ENCODE measurements around the gene CEP20. TPM values are rescaled to one million over a fixed set of nuclear protein-coding genes. Genes with fewer than 3 reads are reported as not detected.
"Not testable (repeated sequence)": the region's sequence is repeated elsewhere in the genome, so short reads cannot be mapped to it uniquely, and the experiment has no call there.

CEP20 gene
- total RNA-seq, 4 donors from 2014 or later: 9.4 to 21.7 (median 20.8) TPM

- peak; percentile 16 for DNase-seq
- 26 to 54% methylated on average over 2 to 15 of the region's 15 CpGs for WGBS, 2 donors (ENCODE audit: low coverage in 1 of 2)
- H3K27me3 ChIP-seq: peaks cover 40% of the 10 kb centered on the region
- no peaks in the 10 kb centered on the region for H3K36me3 ChIP-seq
- peak overlapping the region; percentile 76 to 92 (median 83) for H3K27ac ChIP-seq
- TF ChIP-seq EP300 (IDR thresholded peaks at IDR 0.05; ENCODE audit: low read depth): no peak
- no peak for TF ChIP-seq CTCF (IDR thresholded peaks at IDR 0.05)
- peak; percentile 16 for TF ChIP-seq POLR2A (IDR thresholded peaks at IDR 0.05)
- TF ChIP-seq POLR2AphosphoS5 (IDR thresholded peaks at IDR 0.05): peak in 1 of 3 donors; percentile 55
- no peaks in the 10 kb centered on the region for H3K9me3 ChIP-seq
- H3K4me1 ChIP-seq: peaks cover 0 to 21% (median 2%) of the 10 kb centered on the region in 4 donors
- intact Hi-C loops (cut with DNase I; ENCODE audit: low total_unique reads): loop anchor here (10.0 kb wide), 2 partner anchors 100 to 270 kb away; no protein-coding TSS in a partner anchor
- in situ Hi-C loops (cut with MboI; ENCODE audit: low pct_ligation_motif_present in 1 of 4, low pct_unique_long_range_greater_than_20kb in 1 of 4, low sequenced_read_pairs in 3 of 4): loop anchor here in 2 of 4 donors (25.0 kb wide), 2 partner anchors 257 to 282 kb away; no protein-coding TSS in a partner anchor
- H3K4me3 ChIP-seq: peak overlapping the region; percentile 6 to 50 (median 34)
Observed at GRCh38 chr16:15854906-15855703, 33.3 kb downstream of the CEP20 start.

- DNase-seq: no peak
- intact Hi-C loops (cut with DNase I; ENCODE audit: low total_unique reads): loop anchor here (10.0 kb wide), 2 partner anchors 101 to 271 kb away; no protein-coding TSS in a partner anchor
- H3K27ac ChIP-seq: peak overlapping the region; percentile 76 to 92 (median 83)
- H3K4me3 ChIP-seq: peak overlapping the region; percentile 24 to 50 (median 34)
- H3K36me3 ChIP-seq: no peaks in the 10 kb centered on the region
- WGBS, 2 donors (ENCODE audit: low coverage in 1 of 2): 28 to 49% methylated on average over 3 of the region's 3 CpGs
- peaks cover 40% of the 10 kb centered on the region for H3K27me3 ChIP-seq
- peaks cover 0 to 21% (median 0%) of the 10 kb centered on the region in 4 donors for H3K4me1 ChIP-seq
- H3K9me3 ChIP-seq: no peaks in the 10 kb centered on the region
- TF ChIP-seq POLR2A (IDR thresholded peaks at IDR 0.05) (no peak), POLR2AphosphoS5 (IDR thresholded peaks at IDR 0.05) (peak in 1 of 3 donors; percentile 57)
- in situ Hi-C loops (cut with MboI; ENCODE audit: low pct_ligation_motif_present in 1 of 4, low pct_unique_long_range_greater_than_20kb in 1 of 4, low sequenced_read_pairs in 3 of 4): loop anchor here in 2 of 4 donors (25.0 kb wide), 2 partner anchors 258 to 283 kb away; no protein-coding TSS in a partner anchor
Observed at GRCh38 chr16:15854061-15854460, 34.3 kb downstream of the CEP20 start.

- in situ Hi-C loops (cut with MboI; ENCODE audit: low pct_ligation_motif_present in 1 of 4, low pct_unique_long_range_greater_than_20kb in 1 of 4, low sequenced_read_pairs in 3 of 4): loop anchor here in 2 of 4 donors (25.0 kb wide), 2 partner anchors 259 to 284 kb away; no protein-coding TSS in a partner anchor
- H3K36me3 ChIP-seq: no peaks in the 10 kb centered on the region
- peaks cover 0 to 15% (median 0%) of the 10 kb centered on the region in 4 donors for H3K4me1 ChIP-seq
- H3K9me3 ChIP-seq: no peaks in the 10 kb centered on the region
- intact Hi-C loops (cut with DNase I; ENCODE audit: low total_unique reads): loop anchor here (10.0 kb wide), 2 partner anchors 102 to 272 kb away; no protein-coding TSS in a partner anchor
- no peak for DNase-seq
- no peak for TF ChIP-seq EP300 (IDR thresholded peaks at IDR 0.05; ENCODE audit: low read depth)
- TF ChIP-seq POLR2AphosphoS5 (IDR thresholded peaks at IDR 0.05): no peak
- WGBS, 2 donors (ENCODE audit: low coverage in 1 of 2): 78 to 86% methylated on average over 3 to 4 of the region's 4 CpGs
- H3K27me3 ChIP-seq: peaks cover 35% of the 10 kb centered on the region
- peak overlapping the region; percentile 24 to 50 (median 34) for H3K4me3 ChIP-seq
- peak overlapping the region; percentile 76 to 92 (median 83) for H3K27ac ChIP-seq
Observed at GRCh38 chr16:15853021-15853420, 35.4 kb downstream of the CEP20 start.

- H3K9me3 ChIP-seq, H3K4me1 ChIP-seq, DNase-seq, H3K36me3 ChIP-seq: not testable (repeated sequence)
- in situ Hi-C loops (cut with MboI; ENCODE audit: low pct_ligation_motif_present in 1 of 4, low pct_unique_long_range_greater_than_20kb in 1 of 4, low sequenced_read_pairs in 3 of 4): loop anchor here in 2 of 4 donors (25.0 kb wide), 2 partner anchors 262 to 287 kb away; no protein-coding TSS in a partner anchor
- peaks cover 10% of the 10 kb centered on the region for H3K27me3 ChIP-seq
- H3K4me3 ChIP-seq: peak overlapping the region in 3 of 4 donors; percentile 3 to 50 (median 37)
- H3K27ac ChIP-seq: peak overlapping the region; percentile 18 to 92 (median 83)
- intact Hi-C loops (cut with DNase I; ENCODE audit: low total_unique reads): loop anchor here (10.0 kb wide), 2 partner anchors 104 to 274 kb away; no protein-coding TSS in a partner anchor
- WGBS, 2 donors (ENCODE audit: low coverage in 1 of 2): 79% methylated on average over 6 of the region's 6 CpGs; no CpG with 5 or more reads in 1 of the 2 donors
Observed at GRCh38 chr16:15850555-15850954, 37.8 kb downstream of the CEP20 start.

- no peaks in the 10 kb centered on the region for H3K36me3 ChIP-seq
- 66 to 67% methylated on average over 4 to 12 of the region's 12 CpGs for WGBS, 2 donors (ENCODE audit: low coverage in 1 of 2)
- H3K27ac ChIP-seq: peak overlapping the region; percentile 55 to 92 (median 83)
- no peaks in the 10 kb centered on the region for H3K9me3 ChIP-seq
- peak overlapping the region in 1 of 4 donors; percentile 7 for H3K4me3 ChIP-seq
- peaks cover 0 to 3% (median 0%) of the 10 kb centered on the region in 4 donors for H3K4me1 ChIP-seq
- H3K27me3 ChIP-seq: peaks cover 6% of the 10 kb centered on the region
- TF ChIP-seq POLR2A (IDR thresholded peaks at IDR 0.05) (no peak), CTCF (IDR thresholded peaks at IDR 0.05) (no peak), POLR2AphosphoS5 (IDR thresholded peaks at IDR 0.05) (no peak), EP300 (IDR thresholded peaks at IDR 0.05; ENCODE audit: low read depth) (no peak)
- no peak for DNase-seq
- in situ Hi-C loops (cut with MboI; ENCODE audit: low pct_ligation_motif_present in 1 of 4, low pct_unique_long_range_greater_than_20kb in 1 of 4, low sequenced_read_pairs in 3 of 4): no loop called here
- intact Hi-C loops (cut with DNase I; ENCODE audit: low total_unique reads): no loop called here
Observed at GRCh38 chr16:15849209-15849981, 39.0 kb downstream of the CEP20 start.

All from transverse colon (tissue), 4 donors.